ENCODE results near the gene DDX6.

The DDX6 gene

DNA sequence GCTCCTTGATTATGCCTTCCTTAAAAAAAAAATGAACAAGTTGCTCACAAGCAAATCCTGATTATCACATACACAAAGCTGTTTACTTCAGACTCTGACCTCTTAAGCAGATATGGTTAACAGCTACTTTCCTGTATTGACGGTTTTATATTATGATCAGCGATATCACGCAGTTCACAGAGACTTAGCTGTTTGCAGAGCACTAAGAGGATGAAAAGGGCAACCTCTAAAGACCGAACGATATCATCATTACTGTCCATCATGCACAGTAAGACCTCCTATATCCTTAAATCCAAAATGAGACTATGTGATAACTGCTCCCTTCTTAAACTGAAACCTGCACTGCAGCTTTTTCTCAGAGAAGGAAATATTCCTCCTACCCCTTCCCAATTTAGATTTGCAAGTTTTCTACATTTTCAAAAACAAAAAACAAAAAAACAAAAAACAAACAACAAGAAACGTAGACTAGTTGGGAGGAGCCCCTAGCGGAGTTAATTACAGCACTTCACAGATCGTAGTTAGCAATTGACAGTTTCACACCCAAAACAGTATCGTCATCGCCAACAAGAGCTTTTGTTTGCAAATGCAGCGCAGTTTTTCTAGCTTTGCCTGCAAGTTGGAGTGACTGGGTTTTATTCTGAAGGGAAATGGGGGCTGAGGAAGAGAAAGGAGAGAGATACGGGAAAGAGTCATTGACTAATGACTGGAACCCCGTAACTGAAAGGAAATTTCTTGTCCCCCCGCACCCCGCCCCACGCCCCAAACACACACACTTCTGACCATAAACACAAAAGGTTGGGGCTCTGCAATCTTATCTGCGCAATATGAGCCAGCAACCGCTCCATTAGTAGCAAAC lies 1.2 kb downstream of the DDX6 start:
- Histone ChIP-seq H2AFZ (ENCODE audit: insufficient read depth, low read length, poor library complexity) (no peak overlapping the region), H3K79me2 (ENCODE audit: control insufficient read depth, insufficient read depth, low read length, poor library complexity) (peaks cover 46% of the 10 kb centered on the region), H3K4me3 (ENCODE audit: low read depth, low read length) (peak overlapping the region; percentile 90), H3K27ac (ENCODE audit: low read depth, low read length) (peak overlapping the region; percentile 99), H3K14ac (ENCODE audit: low read length) (peak overlapping the region; percentile 100), H3K9me3 (ENCODE audit: insufficient read depth, low read depth, low read length) (no peaks in the 10 kb centered on the region), H2BK12ac (ENCODE audit: low read length) (no peak overlapping the region), H2AK5ac (ENCODE audit: low read length) (no peak overlapping the region), H3K18ac (ENCODE audit: low read length) (peak overlapping the region; percentile 100), H4K12ac (ENCODE audit: low read depth, low read length) (no peak overlapping the region), H2BK120ac (ENCODE audit: insufficient read depth, low read length, poor library complexity) (peak overlapping the region; percentile 100), H3K4me2 (ENCODE audit: low read length) (peak overlapping the region; percentile 70), H3K23ac (ENCODE audit: low read length) (no peak overlapping the region), H4K91ac (ENCODE audit: low read depth, low read length) (peak overlapping the region; percentile 98), H4K8ac (ENCODE audit: low read depth, low read length) (peak overlapping the region; percentile 100), H3K79me1 (ENCODE audit: low read length) (peaks cover 27% of the 10 kb centered on the region), H3K4ac (ENCODE audit: low read depth, low read length) (peak overlapping the region; percentile 100), H3K9ac (ENCODE audit: low read length) (peak overlapping the region; percentile 96), H3K36me3 (ENCODE audit: control insufficient read depth in 1 of 2, insufficient read depth in 2 of 2, low read length in 2 of 2) (peaks cover 5 to 10% of the 10 kb centered on the region in 2 experiments), H3K27me3 (ENCODE audit: insufficient read depth, low read length) (no peaks in the 10 kb centered on the region), H3K4me1 (ENCODE audit: control insufficient read depth in 1 of 2, insufficient read depth in 2 of 2, low read length in 2 of 2) (peaks cover 3 to 7% of the 10 kb centered on the region in 2 experiments), H2BK5ac (ENCODE audit: low read depth, low read length, poor library complexity) (peak overlapping the region; percentile 96)
- DNase-seq = peak in 1 of 2 donors; percentile 51
- WGBS (ENCODE audit: extremely low coverage, insufficient coverage, insufficient read length) = no CpG with 5 or more reads among the region's 18 CpGs

DNA sequence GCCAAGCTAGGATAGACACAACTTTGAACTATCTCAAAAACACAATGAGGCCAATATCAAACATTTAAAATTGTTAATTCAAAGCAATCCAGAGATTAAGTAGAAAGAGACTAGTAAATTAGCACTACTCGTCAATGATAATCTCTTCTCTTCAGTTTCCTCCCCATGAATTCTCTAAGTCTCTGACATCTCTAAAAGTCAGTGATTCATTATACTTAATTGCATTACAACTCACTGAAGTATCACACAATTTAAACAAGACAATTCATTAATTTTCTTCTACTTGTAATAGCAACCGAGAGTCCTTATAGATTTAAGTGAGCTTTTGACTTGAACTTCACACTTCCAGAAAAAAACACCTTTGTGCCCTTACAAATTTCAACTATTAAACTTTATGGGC lies 4.3 kb downstream of the DDX6 start:
- Histone ChIP-seq H4K8ac (ENCODE audit: low read depth, low read length) (no peak overlapping the region), H3K9ac (ENCODE audit: low read length) (no peak overlapping the region)
- no CpG with 5 or more reads among the region's 2 CpGs for WGBS (ENCODE audit: extremely low coverage, insufficient coverage, insufficient read length)

DNA sequence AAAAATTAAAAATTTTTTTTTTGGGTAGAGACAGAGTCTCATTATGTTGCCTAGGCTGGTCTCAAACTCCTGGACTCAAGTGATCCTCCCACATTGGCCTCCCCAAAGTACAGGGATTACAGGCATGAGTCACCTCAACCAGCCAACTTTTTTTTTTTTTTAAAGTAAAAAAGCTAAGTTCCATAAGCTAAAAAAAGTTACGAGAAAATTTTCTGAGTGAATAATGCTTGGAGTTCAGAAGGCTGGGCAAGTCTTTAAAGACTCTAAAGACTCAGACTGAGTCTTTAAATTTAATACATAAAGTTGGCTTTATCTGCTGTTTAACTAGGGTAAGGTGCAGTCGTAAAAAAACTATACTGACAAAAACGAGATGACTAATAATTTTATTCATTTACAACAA lies 5.6 kb downstream of the DDX6 start:
- Histone ChIP-seq H3K4me3 (ENCODE audit: low read depth, low read length) (no peak overlapping the region), H4K12ac (ENCODE audit: low read depth, low read length) (no peak overlapping the region), H3K4me2 (ENCODE audit: low read length) (no peak overlapping the region), H3K18ac (ENCODE audit: low read length) (no peak overlapping the region), H3K23ac (ENCODE audit: low read length) (no peak overlapping the region), H3K9me3 (ENCODE audit: insufficient read depth, low read depth, low read length) (no peaks in the 10 kb centered on the region), H3K27ac (ENCODE audit: low read depth, low read length) (no peak overlapping the region), H2AFZ (ENCODE audit: insufficient read depth, low read length, poor library complexity) (no peak overlapping the region), H2BK120ac (ENCODE audit: insufficient read depth, low read length, poor library complexity) (no peak overlapping the region), H3K9ac (ENCODE audit: low read length) (no peak overlapping the region), H3K36me3 (ENCODE audit: control insufficient read depth in 1 of 2, insufficient read depth in 2 of 2, low read length in 2 of 2) (peaks cover 32 to 33% of the 10 kb centered on the region in 2 experiments), H3K79me2 (ENCODE audit: control insufficient read depth, insufficient read depth, low read length, poor library complexity) (peaks cover 31% of the 10 kb centered on the region), H3K27me3 (ENCODE audit: insufficient read depth, low read length) (no peaks in the 10 kb centered on the region), H3K4me1 (ENCODE audit: control insufficient read depth in 1 of 2, insufficient read depth in 2 of 2, low read length in 2 of 2) (peaks cover 3 to 7% of the 10 kb centered on the region in 2 experiments), H3K79me1 (ENCODE audit: low read length) (peaks cover 7% of the 10 kb centered on the region), H2AK5ac (ENCODE audit: low read length) (no peak overlapping the region), H4K8ac (ENCODE audit: low read depth, low read length) (no peak overlapping the region), H4K91ac (ENCODE audit: low read depth, low read length) (no peak overlapping the region), H2BK5ac (ENCODE audit: low read depth, low read length, poor library complexity) (no peak overlapping the region), H2BK12ac (ENCODE audit: low read length) (no peak overlapping the region), H3K4ac (ENCODE audit: low read depth, low read length) (no peak overlapping the region), H3K14ac (ENCODE audit: low read length) (no peak overlapping the region)
- no peak for DNase-seq
- no CpG with 5 or more reads among the region's 3 CpGs for WGBS (ENCODE audit: extremely low coverage, insufficient coverage, insufficient read length)

More for the DNA sequence above, 4.3 kb downstream of the DDX6 start:
- Histone ChIP-seq H3K9me3 (ENCODE audit: insufficient read depth, low read depth, low read length) (no peaks in the 10 kb centered on the region), H3K79me1 (ENCODE audit: low read length) (peaks cover 20% of the 10 kb centered on the region), H3K18ac (ENCODE audit: low read length) (no peak overlapping the region), H3K4me2 (ENCODE audit: low read length) (no peak overlapping the region), H4K12ac (ENCODE audit: low read depth, low read length) (no peak overlapping the region), H2BK120ac (ENCODE audit: insufficient read depth, low read length, poor library complexity) (no peak overlapping the region), H2AK5ac (ENCODE audit: low read length) (no peak overlapping the region), H3K27ac (ENCODE audit: low read depth, low read length) (no peak overlapping the region), H3K4me1 (ENCODE audit: control insufficient read depth in 1 of 2, insufficient read depth in 2 of 2, low read length in 2 of 2) (peaks cover 3 to 7% of the 10 kb centered on the region in 2 experiments), H3K36me3 (ENCODE audit: control insufficient read depth in 1 of 2, insufficient read depth in 2 of 2, low read length in 2 of 2) (peaks cover 25 to 29% of the 10 kb centered on the region in 2 experiments), H3K14ac (ENCODE audit: low read length) (no peak overlapping the region), H4K91ac (ENCODE audit: low read depth, low read length) (no peak overlapping the region), H2BK12ac (ENCODE audit: low read length) (no peak overlapping the region), H2BK5ac (ENCODE audit: low read depth, low read length, poor library complexity) (no peak overlapping the region), H3K27me3 (ENCODE audit: insufficient read depth, low read length) (no peaks in the 10 kb centered on the region), H2AFZ (ENCODE audit: insufficient read depth, low read length, poor library complexity) (no peak overlapping the region), H3K4me3 (ENCODE audit: low read depth, low read length) (no peak overlapping the region), H3K79me2 (ENCODE audit: control insufficient read depth, insufficient read depth, low read length, poor library complexity) (peaks cover 41% of the 10 kb centered on the region), H3K4ac (ENCODE audit: low read depth, low read length) (peak overlapping the region; percentile 83), H3K23ac (ENCODE audit: low read length) (no peak overlapping the region)
- DNase-seq = no peak

DNA sequence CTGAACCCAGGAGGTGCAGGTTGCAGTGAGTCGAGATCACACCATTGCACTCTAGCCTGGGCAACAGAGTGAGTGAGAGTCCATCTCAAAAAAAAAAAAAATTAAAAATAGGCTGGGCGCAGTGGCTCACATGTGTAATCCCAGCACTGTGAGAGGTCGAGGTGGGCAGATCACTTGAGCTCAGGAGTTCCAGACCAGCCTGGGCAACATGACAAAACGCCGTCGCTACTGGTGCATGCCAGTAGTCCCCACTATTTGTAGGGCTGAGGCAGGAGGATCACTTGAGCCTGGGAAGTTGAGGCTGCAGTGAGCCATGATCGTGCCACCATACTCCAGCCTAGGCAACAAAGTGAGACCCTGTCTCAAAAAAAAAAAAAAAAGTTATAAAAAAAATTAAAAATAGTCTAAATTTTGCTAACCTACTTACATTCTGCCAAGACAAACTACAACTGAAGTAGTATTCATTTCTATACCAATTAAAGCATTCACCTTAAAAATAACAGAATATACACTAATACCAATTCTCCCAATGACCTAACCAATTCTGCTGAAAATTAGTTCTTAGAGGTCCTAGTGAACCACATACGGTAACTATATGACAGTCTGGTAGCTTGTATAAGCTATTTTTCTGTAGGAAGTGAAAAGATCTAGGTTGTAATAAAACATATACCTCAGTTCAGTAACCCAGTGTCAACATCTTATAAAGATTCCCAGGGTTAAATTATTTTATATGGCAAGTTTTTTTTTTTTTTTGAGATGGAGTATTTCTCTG lies 7.1 kb downstream of the DDX6 start:
- Histone ChIP-seq H3K9ac (ENCODE audit: low read length) (no peak overlapping the region), H3K27me3 (ENCODE audit: insufficient read depth, low read length) (no peaks in the 10 kb centered on the region), H3K27ac (ENCODE audit: low read depth, low read length) (no peak overlapping the region), H2BK12ac (ENCODE audit: low read length) (no peak overlapping the region), H3K4me2 (ENCODE audit: low read length) (no peak overlapping the region), H2AFZ (ENCODE audit: insufficient read depth, low read length, poor library complexity) (no peak overlapping the region), H3K4me1 (ENCODE audit: control insufficient read depth in 1 of 2, insufficient read depth in 2 of 2, low read length in 2 of 2) (peaks cover 3 to 6% of the 10 kb centered on the region in 2 experiments), H3K18ac (ENCODE audit: low read length) (no peak overlapping the region), H2BK120ac (ENCODE audit: insufficient read depth, low read length, poor library complexity) (no peak overlapping the region), H3K79me2 (ENCODE audit: control insufficient read depth, insufficient read depth, low read length, poor library complexity) (peaks cover 21% of the 10 kb centered on the region), H3K4me3 (ENCODE audit: low read depth, low read length) (no peak overlapping the region), H3K14ac (ENCODE audit: low read length) (no peak overlapping the region), H4K12ac (ENCODE audit: low read depth, low read length) (no peak overlapping the region), H3K4ac (ENCODE audit: low read depth, low read length) (peak overlapping the region; percentile 69), H3K23ac (ENCODE audit: low read length) (no peak overlapping the region), H2AK5ac (ENCODE audit: low read length) (no peak overlapping the region), H3K79me1 (ENCODE audit: low read length) (peaks cover 3% of the 10 kb centered on the region), H3K9me3 (ENCODE audit: insufficient read depth, low read depth, low read length) (no peaks in the 10 kb centered on the region), H4K8ac (ENCODE audit: low read depth, low read length) (no peak overlapping the region), H2BK5ac (ENCODE audit: low read depth, low read length, poor library complexity) (no peak overlapping the region), H4K91ac (ENCODE audit: low read depth, low read length) (no peak overlapping the region), H3K36me3 (ENCODE audit: control insufficient read depth in 1 of 2, insufficient read depth in 2 of 2, low read length in 2 of 2) (peaks cover 40% of the 10 kb centered on the region in 2 experiments)
- DNase-seq = no peak
- no CpG with 5 or more reads among the region's 8 CpGs for WGBS (ENCODE audit: extremely low coverage, insufficient coverage, insufficient read length)
